Stimulated activated CD4-positive, alpha-beta T cell treated with anti-CD3 and anti-CD28 coated beads, Interleukin-2, amount 100 ng/mL, for 48 hours (primary cell): Measurements from ENCODE around the gene TBX21.

Source experiments
- DNase-seq, 2 donors: peaks; one replicate each; pipeline ENCODE4 v3.0.0-alpha.2; 2020

The TBX21 gene, protein sequence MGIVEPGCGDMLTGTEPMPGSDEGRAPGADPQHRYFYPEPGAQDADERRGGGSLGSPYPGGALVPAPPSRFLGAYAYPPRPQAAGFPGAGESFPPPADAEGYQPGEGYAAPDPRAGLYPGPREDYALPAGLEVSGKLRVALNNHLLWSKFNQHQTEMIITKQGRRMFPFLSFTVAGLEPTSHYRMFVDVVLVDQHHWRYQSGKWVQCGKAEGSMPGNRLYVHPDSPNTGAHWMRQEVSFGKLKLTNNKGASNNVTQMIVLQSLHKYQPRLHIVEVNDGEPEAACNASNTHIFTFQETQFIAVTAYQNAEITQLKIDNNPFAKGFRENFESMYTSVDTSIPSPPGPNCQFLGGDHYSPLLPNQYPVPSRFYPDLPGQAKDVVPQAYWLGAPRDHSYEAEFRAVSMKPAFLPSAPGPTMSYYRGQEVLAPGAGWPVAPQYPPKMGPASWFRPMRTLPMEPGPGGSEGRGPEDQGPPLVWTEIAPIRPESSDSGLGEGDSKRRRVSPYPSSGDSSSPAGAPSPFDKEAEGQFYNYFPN

DNA sequence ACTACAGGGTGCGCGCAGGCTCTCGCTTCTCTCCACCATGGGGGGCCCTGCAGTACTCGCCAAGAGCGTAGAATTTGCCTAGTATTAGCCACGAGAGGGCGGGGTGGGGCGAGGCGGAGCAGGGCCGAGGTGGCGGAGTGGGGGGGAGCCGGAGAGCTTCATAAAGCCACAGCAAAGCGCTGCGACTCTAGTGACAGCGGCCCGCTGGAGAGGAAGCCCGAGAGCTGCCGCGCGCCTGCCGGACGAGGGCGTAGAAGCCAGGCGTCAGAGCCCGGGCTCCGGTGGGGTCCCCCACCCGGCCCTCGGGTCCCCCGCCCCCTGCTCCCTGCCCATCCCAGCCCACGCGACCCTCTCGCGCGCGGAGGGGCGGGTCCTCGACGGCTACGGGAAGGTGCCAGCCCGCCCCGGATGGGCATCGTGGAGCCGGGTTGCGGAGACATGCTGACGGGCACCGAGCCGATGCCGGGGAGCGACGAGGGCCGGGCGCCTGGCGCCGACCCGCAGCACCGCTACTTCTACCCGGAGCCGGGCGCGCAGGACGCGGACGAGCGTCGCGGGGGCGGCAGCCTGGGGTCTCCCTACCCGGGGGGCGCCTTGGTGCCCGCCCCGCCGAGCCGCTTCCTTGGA lies at the start of gene TBX21:
TBX21 (plus strand) TSS at position 190 of the 627 bp plus-strand sequence; CDS start at position 409, 219 bp downstream.
- DNase-seq = peak; percentile 86

DNA sequence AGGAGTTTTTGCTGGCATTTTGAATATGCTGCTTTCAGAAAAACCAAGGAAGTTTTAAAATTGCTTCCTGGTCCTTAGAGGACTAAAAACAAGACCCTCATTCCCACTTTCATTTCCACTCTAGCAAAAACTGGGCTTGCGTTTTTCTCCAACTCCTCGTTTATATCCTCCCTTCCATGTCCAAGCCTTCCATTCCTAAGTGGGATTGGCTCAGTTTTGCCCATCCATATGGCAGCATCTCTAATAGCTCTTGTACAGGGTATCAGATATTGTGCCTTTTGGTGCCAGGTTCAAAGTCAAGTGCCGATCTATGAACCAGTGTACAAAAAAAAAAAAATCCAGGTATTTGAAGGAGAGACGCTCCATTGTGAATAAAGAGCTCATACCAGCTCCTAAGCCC lies 49.0 kb upstream of the TBX21 start:
- DNase-seq = no peak

- no peak for DNase-seq
Observed at GRCh38 chr17:47684535-47685193, 48.4 kb upstream of the TBX21 start.

DNA sequence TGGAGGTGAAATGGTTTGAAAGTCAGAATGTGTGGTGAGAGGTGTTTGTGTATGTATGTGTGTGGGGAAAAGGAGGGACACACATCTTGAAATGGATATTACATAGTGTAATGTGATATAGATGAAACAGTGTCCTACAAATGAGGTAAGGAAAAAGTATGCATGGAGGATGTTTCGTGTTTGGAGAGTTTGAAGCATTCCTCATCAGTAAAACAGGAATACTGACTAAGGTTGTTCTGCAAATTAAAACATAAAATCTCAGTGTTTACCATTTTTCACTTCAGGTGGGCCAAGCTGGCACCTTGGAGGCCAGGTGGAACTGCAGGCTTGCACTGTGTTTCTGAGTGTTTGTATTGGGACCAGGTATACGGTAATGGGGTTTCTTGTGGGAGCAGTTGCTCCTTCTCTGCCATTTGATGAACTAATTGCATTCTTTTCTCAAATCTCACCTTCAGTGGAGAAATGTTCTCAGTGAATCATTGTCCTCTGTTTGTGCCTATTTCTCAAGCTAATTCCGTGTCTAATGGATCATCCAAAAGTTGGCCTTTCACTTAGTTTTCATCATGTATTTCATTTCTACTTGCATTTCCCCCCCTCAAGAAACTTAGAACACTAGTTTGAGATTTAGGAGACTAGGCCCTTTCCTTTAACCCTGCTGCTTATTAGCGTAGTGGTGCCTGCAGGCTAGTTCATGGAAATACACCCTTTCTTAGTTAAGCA lies 47.3 kb upstream of the TBX21 start:
- DNase-seq = no peak

- no peak for DNase-seq
Observed at GRCh38 chr17:47686276-47686635, 46.8 kb upstream of the TBX21 start.

DNA sequence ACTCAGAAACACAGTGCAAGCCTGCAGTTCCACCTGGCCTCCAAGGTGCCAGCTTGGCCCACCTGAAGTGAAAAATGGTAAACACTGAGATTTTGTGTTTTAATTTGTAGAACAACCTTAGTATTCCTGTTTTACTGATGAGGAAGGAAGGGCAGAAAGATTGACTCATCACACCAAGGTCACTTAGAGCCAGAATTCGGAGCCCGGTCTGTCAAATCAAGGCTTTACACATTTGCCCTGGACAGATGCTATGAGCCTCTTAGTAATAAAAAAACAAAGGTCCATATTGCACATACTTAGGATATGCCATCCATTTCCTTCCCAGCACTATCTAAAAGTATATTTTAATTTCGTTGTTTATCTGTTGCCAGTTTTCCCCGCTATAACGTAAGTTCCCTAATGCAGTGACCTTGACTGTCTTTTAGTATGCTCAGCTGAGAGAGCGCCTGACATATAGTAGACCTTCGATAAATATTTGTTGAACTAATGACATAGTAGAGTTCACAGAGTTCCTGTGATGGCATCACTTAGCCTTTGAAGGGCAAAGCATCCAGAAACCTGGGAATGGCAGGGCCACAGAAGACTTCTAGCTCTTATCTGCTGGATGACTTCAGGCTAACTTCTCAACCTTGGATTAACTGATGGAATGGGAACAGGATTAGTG lies 46.2 kb upstream of the TBX21 start:
- DNase-seq = no peak

DNA sequence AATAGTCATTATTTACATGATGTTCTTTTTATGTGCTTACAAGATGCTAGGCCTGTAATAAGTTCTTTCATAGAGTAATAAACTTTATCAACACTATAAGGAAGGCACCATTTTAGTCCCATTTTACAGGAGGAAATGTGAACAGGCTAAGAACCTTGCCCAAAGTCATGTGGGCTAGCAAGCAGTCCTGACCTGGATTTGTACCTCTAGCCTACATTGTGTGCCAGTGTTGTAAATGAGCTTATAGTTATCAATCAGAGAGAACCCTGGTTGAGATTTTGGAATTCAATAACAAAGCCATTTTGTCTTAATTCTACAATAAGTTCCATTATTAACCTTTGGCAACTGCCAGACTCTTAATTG lies 45.7 kb upstream of the TBX21 start:
- no peak for DNase-seq

GRCh38 chr17:47687748-47688147 lies 45.3 kb upstream of the TBX21 start:
- no peak for DNase-seq

DNA sequence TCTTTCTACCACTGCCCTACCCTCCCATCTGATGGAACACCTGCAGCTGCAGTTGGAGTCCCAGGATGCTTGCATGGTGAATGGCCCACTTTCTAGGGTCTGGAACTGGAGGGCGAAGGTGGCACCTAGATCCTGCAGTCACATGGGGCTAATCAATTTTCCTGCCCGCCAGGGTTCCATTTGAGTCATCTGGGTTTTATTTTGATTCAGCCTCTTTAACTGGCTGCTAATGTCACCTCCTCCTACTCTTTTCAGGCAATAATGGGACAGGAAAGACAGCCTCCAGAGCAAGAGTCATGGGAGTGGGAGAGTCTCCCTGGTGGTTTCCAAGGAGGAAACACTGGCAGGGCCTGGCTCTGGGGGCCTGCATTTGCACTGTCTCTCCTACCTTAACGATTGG lies 42.9 kb upstream of the TBX21 start:
- DNase-seq = no peak

GRCh38 chr17:47692137-47692894 lies 40.7 kb upstream of the TBX21 start:
- no peak for DNase-seq

DNA sequence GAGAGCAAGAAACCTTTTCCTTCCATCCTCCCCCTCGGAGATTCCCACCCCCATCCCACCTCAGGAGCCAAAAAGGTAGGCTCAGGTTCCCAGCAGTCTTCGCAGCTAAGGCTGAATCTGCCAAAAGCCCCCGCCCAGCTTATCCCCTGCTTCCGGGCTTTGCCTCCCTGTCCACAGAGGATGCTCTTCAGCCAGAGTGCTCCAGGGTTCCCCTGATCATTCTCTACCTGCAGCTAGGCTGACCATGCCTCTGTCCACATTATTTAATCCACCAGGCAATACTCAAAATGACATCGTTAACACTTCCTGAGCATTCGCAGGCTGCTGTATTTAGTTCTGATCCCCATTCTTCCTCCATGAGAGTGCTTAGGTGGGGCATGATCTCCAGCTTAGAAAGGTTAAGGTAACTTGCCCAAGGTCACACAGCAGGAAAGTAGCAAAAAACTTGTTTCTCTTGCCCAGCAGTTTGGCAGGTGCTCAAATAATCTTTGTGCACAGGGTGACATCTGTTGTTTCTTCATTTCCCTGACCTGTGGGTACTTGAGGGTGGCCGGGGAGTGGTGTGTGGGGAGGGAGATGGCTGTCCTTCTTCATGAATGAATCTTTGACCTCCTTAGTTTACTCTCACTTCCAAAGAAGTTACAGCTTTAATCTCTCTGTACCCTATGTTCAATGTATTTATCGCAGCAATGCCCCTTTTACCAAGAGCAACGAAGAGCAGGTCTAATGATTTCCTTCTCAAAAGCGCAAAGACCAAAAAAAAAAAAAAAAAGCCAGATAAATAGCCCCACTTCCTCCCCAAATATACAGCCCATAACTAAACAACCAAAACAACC lies 39.9 kb upstream of the TBX21 start:
- no peak for DNase-seq

DNA sequence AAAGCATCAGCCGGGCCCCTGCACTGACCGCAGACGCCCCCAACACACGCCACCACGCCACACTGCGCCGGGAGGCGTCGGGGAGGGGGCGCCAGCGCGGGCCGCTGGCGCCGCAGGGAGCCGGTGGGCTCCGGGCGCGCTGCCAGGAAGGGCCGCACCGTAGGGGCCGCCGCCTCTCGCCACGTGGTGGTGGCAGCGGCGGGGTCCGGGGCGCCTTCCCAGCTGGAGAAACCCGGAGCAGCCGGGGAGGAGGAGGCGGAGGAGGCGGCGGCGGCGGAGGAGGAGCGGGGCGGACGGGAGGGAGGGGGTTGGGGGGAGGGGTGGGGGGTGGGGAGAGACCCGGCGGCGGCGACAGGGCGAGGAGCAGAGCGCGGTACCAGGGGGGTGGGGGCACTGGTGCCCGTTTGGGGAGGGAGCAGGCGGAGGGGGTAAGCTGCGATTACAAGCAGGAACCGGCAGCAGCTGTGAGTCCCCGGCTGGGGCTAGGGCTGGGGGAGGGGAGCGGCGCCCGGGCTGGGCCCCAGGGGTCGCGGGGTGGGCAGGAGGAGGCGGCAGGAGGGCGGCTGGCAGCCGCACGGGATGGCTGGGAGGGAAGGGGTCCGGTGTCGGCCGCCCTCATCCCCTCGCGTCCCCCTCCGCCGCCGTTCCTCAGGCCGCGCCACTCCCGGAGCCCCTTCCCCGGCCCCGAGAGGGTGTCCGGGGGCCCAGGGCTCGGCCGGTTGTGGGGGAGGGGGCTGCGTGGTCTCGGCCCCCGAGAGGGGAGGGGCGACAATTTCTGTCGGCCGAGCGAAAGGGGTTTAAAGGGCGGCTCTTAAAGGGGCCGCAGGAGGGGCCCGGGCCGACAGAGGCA lies 39.1 kb upstream of the TBX21 start, which contains the start of gene TBKBP1:
TBKBP1 (plus strand) TSS at position 431 of the 850 bp plus-strand sequence. CDS start 1,952 bp downstream, outside the sequence.
- no peak for DNase-seq

DNA sequence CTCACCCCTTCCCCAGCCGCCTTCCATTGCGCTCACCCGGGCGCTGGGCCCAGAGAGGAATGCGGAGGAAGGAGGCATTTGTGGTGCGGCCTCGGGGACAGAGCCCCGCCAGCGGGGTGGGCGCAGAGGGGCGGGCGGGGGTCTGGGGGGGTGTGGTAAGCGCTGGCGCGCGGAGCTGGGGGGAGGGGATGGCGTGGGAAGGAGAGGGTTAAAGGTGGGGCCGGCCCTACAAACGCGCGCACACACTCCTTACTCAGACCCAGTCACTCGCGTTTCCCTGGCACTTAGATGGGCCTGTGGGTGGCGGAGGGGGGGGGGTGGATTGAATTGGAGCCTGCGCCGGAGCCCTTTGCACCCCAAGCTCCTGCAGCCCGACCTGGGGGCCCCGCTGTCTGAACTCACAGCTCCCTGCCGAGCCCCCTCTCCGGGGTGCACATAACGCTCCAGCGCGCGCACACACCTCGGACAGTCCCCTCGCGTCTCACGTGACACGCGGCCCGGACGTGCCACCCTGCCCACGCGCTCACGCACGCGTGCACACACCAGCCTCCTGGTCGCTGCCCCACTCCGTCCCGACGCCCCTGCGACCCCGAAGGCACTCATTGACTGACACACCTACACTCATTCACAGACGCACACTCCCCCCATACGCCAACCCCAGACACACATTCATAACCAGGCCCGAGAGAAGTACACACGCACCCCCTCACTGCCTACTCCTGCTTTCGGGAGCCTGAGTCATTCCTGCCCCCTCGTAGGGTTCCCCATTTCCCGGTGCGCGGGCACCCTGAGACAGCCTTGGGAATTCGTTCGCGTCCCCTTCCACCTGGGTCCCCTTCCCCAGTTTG lies 38.2 kb upstream of the TBX21 start:
- peak in 1 of 2 donors; percentile 49 for DNase-seq

- DNase-seq = no peak
Observed at GRCh38 chr17:47695429-47696376, 37.3 kb upstream of the TBX21 start.

DNA sequence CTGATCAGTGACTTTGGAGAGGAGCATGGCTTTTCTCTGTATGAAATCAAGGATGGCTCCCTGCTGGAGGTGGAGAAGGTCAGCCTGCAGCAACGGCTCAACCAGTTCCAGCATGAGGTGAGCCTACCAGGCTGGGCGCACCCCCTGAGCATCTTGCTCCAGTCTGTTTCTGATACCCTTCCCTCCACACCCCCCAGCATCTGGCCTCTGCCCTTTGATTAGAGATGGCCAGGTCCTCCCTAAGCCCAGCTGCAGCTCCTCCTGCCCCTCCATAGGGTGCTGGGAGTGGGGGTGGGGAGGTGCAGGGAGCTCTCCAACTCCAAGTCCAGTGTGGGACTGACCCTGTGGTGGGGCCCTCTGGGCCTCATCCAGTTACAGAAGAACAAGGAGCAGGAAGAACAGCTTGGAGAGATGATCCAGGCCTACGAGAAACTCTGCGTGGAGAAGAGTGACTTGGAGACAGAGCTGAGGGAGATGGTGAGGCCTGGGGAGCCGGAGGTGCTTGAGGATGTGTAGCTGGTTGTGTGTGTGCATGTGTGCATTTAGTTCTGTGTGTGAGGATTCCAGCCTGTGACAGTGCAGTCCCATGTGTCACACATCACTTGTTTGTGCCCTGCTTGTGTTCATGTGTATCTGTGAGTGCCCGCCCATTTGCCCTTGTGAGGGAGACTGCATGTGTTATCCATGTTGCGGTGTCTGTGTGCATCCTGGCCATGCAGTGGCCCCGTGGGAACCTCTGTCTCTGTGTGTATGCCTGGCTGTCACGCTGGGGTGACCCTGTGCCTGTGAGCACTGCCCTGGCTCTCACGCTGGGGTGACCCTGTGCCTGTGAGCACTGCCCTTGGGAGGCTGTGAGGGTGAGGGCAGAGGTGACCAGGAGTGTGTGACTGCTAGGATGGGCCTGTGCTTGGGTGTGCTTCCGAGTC lies 36.1 kb upstream of the TBX21 start:
- no peak for DNase-seq
